ENCODE results near the gene ARHGAP1.
A peak's percentile ranks its signal among the peaks of the same experiment; 100 is the strongest.

The ARHGAP1 gene

DNA sequence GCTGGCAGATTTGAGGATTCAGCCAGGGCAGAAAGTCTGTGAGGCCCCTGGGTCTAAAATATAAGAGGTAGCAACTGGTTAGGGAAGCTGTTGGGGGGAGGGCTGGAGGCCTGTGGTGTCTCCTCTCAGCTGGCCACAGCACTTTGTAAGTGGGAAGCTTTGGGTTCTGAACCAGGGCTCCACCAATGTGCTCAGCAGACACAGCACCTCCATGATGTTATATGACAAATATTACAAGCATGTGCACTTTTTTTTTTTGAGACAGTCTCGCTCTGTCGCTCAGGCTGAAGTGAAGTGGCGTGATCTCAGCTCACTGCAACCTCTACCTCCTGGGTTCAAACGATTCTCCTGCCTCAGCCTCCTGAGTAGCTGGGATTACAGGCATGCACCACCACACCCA, 8.0 kb downstream of the ARHGAP1 start:
- no peak for DNase-seq

- DNase-seq, result no peak
Measured at GRCh38 chr11:46690702-46691101, 9.7 kb downstream of the ARHGAP1 start.

DNA sequence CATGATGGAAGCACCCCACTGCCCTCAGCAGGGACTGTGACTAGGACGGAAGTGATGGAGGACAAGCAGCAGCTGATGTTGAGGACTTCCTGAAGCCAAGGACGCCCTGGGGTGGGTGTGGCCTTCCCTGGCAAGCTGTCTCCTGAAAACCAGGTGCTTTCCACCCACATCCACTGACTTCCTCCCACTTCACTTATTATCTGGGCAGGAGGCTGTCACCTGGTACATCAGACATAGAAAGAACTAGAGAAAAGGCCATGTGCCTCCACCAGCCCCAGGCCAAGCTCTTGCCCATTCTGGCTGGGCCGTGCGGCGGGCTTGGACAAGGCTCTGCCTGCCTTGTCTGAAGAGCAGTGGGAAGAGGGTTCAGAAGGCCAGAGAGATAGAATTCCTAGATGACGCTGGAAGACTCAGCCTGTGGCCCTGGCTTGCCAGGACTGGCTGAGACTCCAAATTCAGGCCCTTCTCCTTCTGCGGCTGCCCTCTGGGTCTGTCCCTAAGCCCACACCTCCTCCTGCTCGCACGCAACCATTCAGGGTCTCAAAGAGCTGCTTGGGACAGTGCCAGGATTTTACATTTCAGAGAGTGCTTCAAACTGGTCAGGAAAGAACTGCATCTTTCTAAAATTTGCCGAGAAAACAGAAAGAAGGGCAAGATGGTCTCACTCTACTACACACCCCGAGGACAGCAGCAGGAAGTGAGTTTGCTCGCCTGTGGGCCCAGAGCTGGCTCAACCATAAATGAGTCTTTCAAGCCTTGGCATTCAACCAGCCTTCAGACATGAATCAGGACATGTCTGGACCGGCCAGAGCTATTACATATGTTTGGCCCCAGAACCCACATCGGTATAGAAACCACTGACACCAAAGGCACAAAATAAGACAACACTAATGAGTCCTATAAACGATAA, 13.3 kb downstream of the ARHGAP1 start:
- DNase-seq, result no peak

DNA sequence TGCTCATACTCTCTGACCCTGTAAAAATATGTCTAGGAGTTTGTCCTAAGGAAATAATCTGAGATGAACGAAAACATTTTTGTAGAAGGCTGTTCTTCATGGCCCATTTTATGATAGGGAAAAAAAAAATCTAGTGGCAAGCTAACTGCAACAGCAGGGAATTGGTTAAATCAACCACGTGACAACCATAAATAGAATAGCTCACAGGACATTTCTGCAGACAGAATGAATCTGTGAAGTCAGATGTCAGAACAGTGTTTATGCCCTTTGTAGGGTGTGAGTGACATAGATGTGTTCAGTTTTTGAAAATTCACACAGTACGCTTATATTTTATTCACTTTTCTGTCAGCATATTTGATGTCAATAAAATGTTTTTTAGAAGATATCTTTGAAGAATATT, 16.1 kb downstream of the ARHGAP1 start:
- no peak for DNase-seq

DNA sequence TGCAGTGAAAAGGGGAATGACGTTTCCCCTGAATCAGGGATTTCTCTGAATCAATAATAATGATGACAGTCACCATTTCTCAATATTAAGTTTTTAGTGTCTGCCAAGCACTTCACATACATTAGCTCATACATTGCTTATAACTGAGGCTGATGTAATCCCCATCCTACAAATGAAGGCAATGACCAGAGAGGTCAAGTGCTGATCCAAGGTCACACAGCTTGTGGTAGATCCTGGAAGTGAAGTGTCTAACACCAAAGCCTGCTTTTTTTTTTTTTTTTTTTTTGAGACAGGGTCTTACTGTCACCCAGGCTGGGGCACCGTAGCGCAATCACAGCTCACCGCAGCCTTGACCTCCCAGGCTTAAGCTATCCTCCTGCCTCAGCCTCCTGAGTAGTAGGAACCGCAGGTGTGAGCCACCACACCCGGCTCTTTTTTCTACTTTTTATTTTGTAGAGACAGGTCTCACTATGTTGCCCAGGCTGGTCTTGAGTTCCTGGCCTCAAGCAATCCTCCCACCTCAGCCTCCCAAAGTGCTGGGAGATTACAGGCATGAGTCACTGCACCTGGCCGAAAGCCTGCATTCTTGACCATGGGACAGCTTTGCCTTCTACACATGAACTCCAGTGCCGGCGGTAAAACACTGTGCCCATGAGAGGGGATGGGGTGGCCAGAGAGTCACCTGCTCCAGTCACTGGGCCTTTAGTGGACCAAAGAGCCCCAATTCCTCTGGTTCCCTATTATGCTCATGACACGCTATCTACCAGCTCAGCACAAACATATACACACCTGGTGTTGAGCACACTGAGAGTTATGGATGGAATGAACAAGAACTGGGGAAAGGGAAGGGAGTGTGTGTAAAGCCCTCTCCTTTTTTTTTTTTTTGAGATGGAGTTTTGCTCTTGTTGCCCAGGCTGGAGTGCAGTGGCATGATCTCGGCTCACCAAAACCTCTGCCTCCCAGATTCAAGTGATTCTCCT, 17.4 kb downstream of the ARHGAP1 start:
- DNase-seq, result no peak

DNA sequence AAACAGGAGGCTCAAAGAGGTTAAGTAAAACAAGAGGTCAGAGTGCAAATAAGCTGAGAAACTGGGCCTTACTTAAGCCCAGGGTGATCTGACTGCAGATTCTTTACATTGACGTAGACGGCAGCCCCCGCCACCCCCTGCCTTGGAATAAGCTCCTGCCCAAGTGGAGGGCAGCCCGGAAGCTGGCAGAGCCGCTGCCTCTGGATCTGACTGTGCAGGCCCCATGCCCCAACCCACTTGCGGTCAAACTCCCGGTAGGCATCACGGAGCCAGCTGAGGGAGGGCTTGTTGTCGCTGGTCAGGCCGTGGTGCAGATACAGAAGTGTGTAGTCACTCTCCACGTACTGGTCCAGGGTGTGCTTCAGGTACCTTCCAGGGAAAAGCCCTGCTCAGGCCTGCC, 18.6 kb downstream of the ARHGAP1 start:
- DNase-seq, result no peak

DNA sequence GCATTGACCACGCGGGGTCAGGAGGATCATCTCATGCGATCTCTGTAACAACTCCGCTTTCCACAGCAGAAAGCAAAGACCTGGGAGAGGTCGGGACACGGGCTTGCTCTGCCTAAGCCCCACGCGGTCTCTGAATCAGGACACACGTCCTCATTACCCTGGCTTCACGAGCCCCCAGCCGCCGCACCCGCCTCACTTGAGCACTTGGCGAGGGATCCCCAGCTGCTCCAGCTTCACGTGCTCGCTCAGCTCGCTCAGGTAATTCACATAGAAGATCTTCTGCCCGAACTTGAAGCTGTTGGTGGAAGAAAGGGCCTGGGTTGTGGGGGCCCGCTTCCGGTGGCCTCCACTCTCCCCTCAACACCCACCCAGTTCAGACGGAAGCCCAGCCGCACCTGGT, 19.6 kb downstream of the ARHGAP1 start:
- DNase-seq, result no peak

DNA sequence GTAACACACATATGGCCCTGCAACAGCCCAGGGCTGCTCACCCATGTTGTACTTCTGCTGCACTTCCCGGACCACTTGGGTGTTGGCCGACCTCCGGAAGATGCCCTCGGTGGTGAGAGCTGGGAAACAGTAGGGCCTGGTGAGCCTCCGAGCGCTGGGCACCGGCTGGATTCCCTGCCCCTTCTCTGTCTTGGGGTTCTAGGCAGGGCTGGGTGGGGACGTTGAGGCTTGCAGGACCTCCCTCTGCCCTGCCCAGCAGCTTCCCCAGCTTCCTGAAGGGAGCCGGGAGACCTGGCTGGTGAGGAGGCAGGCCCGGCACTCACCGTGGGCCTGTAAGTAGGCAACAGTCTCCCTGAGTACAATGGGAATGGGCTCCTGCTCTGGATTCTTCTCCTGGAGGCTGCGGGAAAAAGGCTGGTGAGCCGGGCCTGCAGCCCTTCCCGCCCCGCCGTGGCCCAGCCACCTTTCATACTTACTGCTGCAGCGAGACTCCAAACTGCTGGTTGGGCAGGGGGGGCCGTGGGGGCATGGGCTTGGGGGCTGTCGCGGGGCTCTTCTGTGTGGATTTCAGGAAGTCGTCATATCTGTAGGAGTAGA, 20.2 kb downstream of the ARHGAP1 start:
- DNase-seq, result no peak

- no peak for DNase-seq
Measured at GRCh38 chr11:46679241-46680163, 20.9 kb downstream of the ARHGAP1 start.

GRCh38 chr11:46678741-46679130, 21.7 kb downstream of the ARHGAP1 start:
- DNase-seq, result no peak

DNA sequence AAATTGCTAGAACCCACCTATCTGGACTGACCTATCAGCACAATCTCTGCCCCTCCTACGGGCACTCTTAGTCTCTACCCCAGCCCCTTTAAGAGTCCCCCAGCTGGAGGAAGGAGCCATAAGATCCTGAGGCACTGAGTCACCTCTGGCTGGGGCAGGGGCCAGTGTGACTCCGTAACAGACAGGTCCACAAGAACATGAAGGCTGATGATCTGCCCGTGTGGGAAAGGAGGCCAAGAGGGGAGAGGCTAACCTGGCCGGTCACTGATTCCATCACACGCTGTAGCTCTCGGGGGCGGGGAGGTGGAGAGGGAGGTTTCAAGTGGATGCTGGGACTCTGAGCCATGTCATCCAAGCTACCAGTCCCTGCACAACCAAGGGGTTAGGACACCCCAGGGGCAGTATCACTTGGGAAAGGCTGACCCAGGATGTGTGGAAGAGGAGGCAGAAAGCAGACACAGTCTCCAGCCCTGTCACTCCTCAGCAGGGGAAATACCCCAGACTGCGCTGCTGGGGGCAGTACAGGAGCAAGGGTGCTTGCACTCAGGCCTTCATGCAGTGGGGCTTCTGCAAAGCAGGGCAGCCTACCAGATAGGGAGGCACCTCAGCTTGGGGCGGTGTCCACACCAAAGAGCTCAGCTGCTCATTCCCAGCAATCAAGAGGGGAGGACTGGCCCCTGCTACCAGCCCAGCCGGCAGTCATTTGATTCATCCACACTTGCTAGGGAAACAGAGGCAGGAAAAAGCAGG, 22.3 kb downstream of the ARHGAP1 start:
- DNase-seq, result no peak

DNA sequence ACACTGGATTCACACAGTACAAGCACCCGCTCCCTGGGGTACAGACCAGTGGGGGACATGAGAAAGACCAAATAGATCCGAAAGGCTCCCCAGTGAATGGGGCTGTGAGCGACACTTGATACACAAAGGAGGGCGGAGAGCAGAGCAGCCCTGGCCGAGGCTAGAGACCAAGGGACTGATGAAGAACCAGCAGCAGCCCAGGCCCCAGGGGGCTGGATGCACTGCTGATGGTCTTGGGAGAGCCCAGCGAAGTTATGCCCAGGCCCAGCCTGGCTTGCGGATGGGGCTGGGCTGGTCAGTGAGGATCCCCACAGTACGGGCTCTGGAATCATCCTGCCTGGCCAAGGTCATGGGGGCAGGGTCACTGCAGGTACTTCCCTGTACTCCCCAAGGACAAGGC, 23.2 kb downstream of the ARHGAP1 start:
- DNase-seq, result no peak

- no peak for DNase-seq
Measured at GRCh38 chr11:46676436-46677158, 23.8 kb downstream of the ARHGAP1 start.

DNA sequence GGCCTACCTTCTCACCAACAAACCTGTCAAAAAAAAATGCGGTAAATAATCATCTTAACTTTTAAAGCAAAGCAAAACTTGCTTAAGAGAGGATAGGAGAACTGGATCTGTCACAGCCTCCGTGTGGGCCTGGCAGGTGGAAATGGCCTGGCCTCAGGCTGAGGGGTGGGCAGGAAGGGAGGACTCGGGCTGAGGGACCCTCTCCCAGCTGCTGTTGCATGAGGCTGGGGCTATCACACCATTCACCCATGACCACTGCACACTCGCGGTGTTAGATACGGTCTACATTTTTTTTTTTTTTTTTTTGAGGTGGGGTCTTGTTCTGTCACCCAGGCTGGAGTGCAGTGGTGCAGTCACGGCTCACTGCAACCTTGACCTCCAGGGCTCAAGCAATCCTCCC, 24.5 kb downstream of the ARHGAP1 start:
- DNase-seq, result no peak

GRCh38 chr11:46675288-46675851, 25.0 kb downstream of the ARHGAP1 start:
- DNase-seq, result no peak

DNA sequence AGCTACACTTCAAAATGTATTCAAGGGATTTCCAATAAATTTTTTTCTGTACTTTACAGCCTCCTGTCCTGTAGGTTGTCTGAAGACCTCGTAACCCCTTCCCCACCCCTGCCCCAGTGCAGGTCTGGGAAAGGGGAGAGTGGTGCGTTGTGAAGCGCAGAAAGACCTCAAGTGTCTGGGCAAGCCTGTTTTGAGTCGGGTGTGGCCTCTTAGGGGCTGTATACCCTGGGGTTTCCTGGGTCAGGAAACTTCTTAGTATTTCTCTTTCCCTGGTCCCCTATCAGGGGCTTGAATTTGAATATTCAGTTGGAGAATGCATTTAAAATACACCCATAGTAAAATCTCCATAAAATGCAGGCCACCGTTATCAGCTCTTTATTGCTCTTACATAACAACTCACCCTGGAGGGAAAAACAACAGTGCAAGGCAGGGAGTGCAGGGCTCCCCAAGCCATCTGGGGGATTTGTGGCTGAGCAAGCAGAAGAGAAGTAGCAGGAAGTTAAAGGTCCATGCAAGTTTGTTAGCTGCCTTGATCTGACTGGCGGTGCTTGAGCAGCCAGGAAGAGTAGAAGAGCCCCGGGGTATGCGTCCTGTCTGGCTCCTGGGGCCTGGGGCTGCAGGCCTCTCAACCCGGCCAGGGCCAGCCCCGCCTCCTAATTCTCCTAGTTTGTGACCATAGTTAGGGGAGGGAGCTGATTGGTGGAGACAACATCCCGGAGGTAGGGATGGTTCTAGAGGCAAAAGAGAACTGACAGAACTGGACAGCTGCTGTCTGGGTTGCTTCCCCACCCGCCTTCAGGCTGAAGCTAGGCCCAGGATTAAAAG, 25.7 kb downstream of the ARHGAP1 start:
- peak; percentile 14 for DNase-seq

DNA sequence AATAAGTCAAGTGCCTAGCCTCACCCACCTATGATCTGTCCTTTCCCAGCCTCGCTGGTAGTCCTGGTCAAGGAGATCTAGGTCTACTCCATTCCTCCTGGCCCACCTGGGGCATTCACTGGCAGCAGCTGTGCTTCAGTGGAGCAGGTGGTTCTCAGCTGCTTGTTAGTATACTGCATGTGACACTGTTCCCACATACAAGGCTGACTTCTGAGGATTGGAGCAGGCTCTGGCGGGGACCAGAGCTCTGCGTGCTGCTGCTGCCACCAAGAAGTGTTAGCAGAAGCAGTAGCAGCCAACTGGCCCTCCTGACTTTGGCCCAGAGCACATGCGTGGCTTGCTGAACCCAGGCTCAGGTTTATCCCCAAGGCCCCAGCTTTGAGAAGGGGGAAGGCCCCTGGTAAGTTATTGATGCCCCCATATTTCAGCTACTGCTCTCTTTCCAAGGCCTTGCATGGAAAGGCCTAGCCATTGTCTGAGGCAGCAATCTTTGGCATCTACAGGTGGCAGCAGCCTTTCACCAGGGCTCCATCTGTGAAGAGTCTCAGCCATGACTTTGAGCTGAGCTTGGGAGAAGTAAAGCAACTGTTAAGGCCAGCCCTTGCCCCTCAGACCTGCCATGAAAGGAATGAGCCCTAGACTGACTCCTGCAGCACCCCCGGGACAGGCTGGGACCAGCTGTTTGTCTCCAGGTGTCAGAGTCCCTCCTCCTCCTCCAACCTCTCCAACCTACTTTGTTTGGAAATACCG, 26.5 kb downstream of the ARHGAP1 start:
- DNase-seq, result no peak

DNA sequence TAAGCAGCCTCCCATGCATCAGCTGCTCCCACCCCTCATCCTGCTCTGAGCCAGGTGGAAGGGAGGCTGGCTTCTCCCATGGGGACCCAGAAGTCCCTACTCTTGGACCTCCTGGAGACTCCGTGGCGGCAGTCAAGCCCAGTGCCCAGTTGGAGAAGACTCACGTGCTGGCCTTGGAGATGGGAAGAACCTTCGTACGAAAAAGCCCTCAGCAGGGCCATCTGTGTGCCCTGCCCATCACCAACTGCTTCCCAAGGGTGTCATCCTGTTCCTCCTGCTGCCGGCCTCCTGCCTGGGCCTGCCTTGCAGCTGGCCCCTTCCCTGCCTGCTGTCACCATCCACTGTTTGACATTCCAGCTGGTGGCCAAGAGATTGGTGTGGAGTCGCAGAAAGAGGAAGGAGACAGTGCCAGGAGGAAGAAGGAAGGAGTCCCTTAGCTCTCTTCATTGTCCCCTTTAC, 28.0 kb downstream of the ARHGAP1 start:
- DNase-seq, result no peak

DNA sequence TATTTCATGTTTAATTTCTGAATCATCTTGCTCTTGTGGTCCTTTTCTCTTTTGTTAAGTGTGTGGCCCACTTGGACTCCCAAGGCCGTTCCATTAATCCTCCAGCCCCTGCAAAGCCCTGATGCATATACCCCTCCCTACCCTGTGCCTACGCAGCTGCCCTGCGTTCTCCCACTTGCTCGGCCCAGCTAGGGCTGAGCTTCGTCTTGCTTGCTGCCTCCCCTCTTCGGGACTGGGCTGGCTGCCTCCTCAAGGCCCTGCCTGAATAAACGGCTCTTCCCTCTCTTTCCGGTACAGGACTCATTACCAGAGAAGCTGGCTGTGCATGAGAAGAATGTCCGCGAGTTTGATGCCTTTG, 28.5 kb downstream of the ARHGAP1 start:
- DNase-seq, result no peak

All from activated effector memory CD4-positive, alpha-beta T cell treated with Interleukin-2 at 50 U/mL for 16 hours (primary cell).